MM.1S (cell line): ENCODE results near the gene SCFD2.
"Not testable (repeated sequence)": the region's sequence is repeated elsewhere in the genome, so short reads cannot be mapped to it uniquely, and the experiment has no call there.

Source experiments
- DNase-seq: peaks from one replicate; pipeline ENCODE4 v3.0.0-alpha.2; 2015
- H2AFZ ChIP-seq: fragments of 300-600 bp; sonication (generic); 2 replicates; pipeline ENCODE4 v1.6.0; 2016; ENCODE audit warnings: antibody characterized with exemption, low read length
- H3F3A ChIP-seq: fragments of 300-600 bp; sonication (generic); 2 replicates; pipeline ENCODE4 v1.6.1; 2016; ENCODE audit warnings: mild to moderate bottlenecking, antibody characterized with exemption, low read length, moderate library complexity, mixed read lengths; ENCODE audit not compliant: insufficient read depth
- H3K27ac ChIP-seq: fragments of 300-600 bp; sonication (generic); 2 replicates; pipeline ENCODE4 v1.5.1; 2016; ENCODE audit warnings: mild to moderate bottlenecking, low read length
- H3K27me3 ChIP-seq: fragments of 300-600 bp; sonication (generic); replicated peaks from 2 replicates; pipeline ENCODE4 v1.6.0; 2016; ENCODE audit warnings: low read length; ENCODE audit not compliant: insufficient read depth
- H3K36me3 ChIP-seq: fragments of 300-600 bp; sonication (generic); replicated peaks from 2 replicates; pipeline ENCODE4 v1.6.1; 2016; ENCODE audit warnings: mild to moderate bottlenecking, low read length, mixed read lengths; ENCODE audit not compliant: insufficient read depth
- H3K4me1 ChIP-seq: fragments of 300-600 bp; sonication (generic); 2 replicates; pipeline ENCODE4 v1.6.1; 2016; ENCODE audit warnings: low read length, mixed read lengths
- H3K4me2 ChIP-seq: fragments of 300-600 bp; sonication (generic); 2 replicates; pipeline ENCODE4 v1.6.0; 2016; ENCODE audit warnings: low read depth, low read length
- H3K4me3 ChIP-seq: fragments of 300-600 bp; sonication (generic); 2 replicates; pipeline ENCODE4 v1.5.1; 2016; ENCODE audit warnings: low read length, mixed read lengths
- H3K79me2 ChIP-seq: fragments of 300-600 bp; sonication (generic); 2 replicates; pipeline ENCODE4 v1.6.1; 2016; ENCODE audit warnings: mixed run types, low read length, mixed read lengths
- H3K9ac ChIP-seq: fragments of 300-600 bp; sonication (generic); 2 replicates; pipeline ENCODE4 v1.6.1; 2016; ENCODE audit warnings: low read length, mixed read lengths
- H3K9me2 ChIP-seq: fragments of 300-600 bp; sonication (generic); replicated peaks from 2 replicates; pipeline ENCODE4 v1.6.1; 2016; ENCODE audit warnings: mild to moderate bottlenecking, low read length, mixed read lengths; ENCODE audit not compliant: insufficient read depth
- H3K9me3 ChIP-seq: fragments of 300-600 bp; sonication (generic); replicated peaks from 2 replicates; pipeline ENCODE4 v1.6.1; 2016; ENCODE audit warnings: mild to moderate bottlenecking, low read length, mixed read lengths; ENCODE audit not compliant: insufficient read depth
- H4K20me1 ChIP-seq: fragments of 300-600 bp; sonication (generic); 2 replicates; pipeline ENCODE4 v1.6.1; 2016; ENCODE audit warnings: mild to moderate bottlenecking, low read length, moderate library complexity, mixed read lengths; ENCODE audit not compliant: insufficient read depth
- CTCF ChIP-seq: fragments of 300-600 bp; sonication (generic); IDR thresholded peaks from 2 replicates; pipeline ENCODE4 v1.5.1; 2016; ENCODE audit warnings: antibody characterized with exemption, low read length, mixed read lengths
- EZH2 ChIP-seq: fragments of 300-600 bp; sonication (generic); optimal IDR thresholded peaks from 2 replicates; pipeline ENCODE3; 2017; ENCODE audit warnings: low read depth, mild to moderate bottlenecking, antibody characterized with exemption, low read length, mixed read lengths
- EZH2phosphoT487 ChIP-seq: fragments of 300-600 bp; sonication (generic); IDR thresholded peaks from 2 replicates; pipeline ENCODE4 v1.6.1; 2018; ENCODE audit warnings: antibody characterized with exemption, low read length

Gene SCFD2

DNA sequence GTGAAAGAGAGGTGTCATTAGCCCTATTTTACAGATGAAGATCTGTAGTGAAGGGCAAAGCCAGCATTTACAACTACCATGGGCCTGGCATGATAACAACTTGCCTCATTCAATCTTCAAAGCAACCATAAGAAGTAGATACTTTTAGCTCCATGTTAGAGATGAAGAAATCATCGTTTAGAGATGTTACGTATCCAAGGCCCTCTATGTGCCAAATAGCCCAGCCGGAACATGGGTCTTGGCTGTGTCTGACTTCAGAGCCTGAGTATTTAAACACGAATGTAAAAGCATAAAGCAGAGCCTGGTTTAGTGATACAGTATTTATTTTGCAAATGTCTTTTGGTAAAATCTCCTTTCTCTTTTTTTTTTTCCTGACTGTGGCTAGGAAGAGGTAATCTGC, 306.6 kb downstream of the SCFD2 start:
- Histone ChIP-seq H2AFZ (no peak overlapping the region), H3K9me2 (no peaks in the 10 kb centered on the region), H3K36me3 (no peaks in the 10 kb centered on the region), H3K27ac (no peak overlapping the region), H4K20me1 (no peaks in the 10 kb centered on the region), H3K9ac (no peak overlapping the region), H3K79me2 (no peaks in the 10 kb centered on the region), H3K4me2 (no peak overlapping the region), H3K9me3 (no peaks in the 10 kb centered on the region), H3K4me1 (0 out of 2 replicates have a peak, but pooled peaks cover 6% of the 10 kb centered on the region), H3K4me3 (no peak overlapping the region), H3F3A (no peaks in the 10 kb centered on the region), H3K27me3 (no peaks in the 10 kb centered on the region)
- TF ChIP-seq EZH2 (no peak), CTCF (no peak), EZH2phosphoT487 (no peak)
- no peak for DNase-seq

DNA sequence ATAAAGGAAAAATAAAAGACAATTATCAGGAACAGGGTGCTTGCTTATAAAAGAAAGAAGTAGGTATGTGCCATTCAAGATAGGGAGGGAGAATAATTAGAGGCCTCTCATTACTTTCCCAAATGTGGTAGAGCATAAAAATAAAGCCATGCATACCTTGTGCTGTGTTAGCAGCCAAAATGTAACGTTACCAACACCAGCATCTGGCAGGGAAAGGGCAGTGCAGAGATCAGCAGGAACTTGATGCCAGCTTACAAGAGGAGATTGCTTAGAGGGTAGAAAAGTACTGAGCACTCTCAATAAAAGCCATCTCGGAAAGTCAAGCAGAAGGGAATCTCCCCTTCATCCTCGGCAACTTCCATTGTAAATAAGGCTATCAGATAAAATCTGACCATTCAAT, 308.2 kb downstream of the SCFD2 start:
- Histone ChIP-seq H3K27me3 (no peaks in the 10 kb centered on the region), H3K4me2 (no peak overlapping the region), H3K79me2 (no peaks in the 10 kb centered on the region), H3K4me3 (no peak overlapping the region), H3K9me3 (no peaks in the 10 kb centered on the region), H3K4me1 (0 out of 2 replicates have a peak, but pooled peaks cover 6% of the 10 kb centered on the region), H4K20me1 (no peaks in the 10 kb centered on the region), H3K36me3 (no peaks in the 10 kb centered on the region), H3K27ac (no peak overlapping the region), H2AFZ (no peak overlapping the region), H3K9ac (no peak overlapping the region), H3F3A (no peaks in the 10 kb centered on the region), H3K9me2 (no peaks in the 10 kb centered on the region)
- DNase-seq: no peak
- TF ChIP-seq EZH2: no peak
- TF ChIP-seq EZH2phosphoT487: no peak

GRCh38 chr4:53057108-53057507, 308.8 kb downstream of the SCFD2 start:
- not testable (repeated sequence) for H3K36me3 ChIP-seq, H3K9ac ChIP-seq, H3F3A ChIP-seq, H3K27me3 ChIP-seq, H3K9me3 ChIP-seq, H3K9me2 ChIP-seq, H3K4me2 ChIP-seq, DNase-seq, H3K27ac ChIP-seq, H3K4me3 ChIP-seq, H4K20me1 ChIP-seq, H2AFZ ChIP-seq, H3K79me2 ChIP-seq, H3K4me1 ChIP-seq

- TF ChIP-seq CTCF (no peak), EZH2 (no peak), EZH2phosphoT487 (no peak)
- Histone ChIP-seq H3K79me2 (no peaks in the 10 kb centered on the region), H3K27ac (no peak overlapping the region)
Observed at GRCh38 chr4:53055716-53056403, 310.0 kb downstream of the SCFD2 start.

More at GRCh38 chr4:53055716-53056403, 310.0 kb downstream of the SCFD2 start:
- no peaks in the 10 kb centered on the region for H3K27me3 ChIP-seq
- H3K9me2 ChIP-seq: no peaks in the 10 kb centered on the region
- no peak overlapping the region for H2AFZ ChIP-seq
- no peaks in the 10 kb centered on the region for H3F3A ChIP-seq
- H4K20me1 ChIP-seq: no peaks in the 10 kb centered on the region
- H3K9ac ChIP-seq: no peak overlapping the region
- no peaks in the 10 kb centered on the region for H3K9me3 ChIP-seq
- H3K4me3 ChIP-seq: no peak overlapping the region
- 0 out of 2 replicates have a peak, but pooled peaks cover 6% of the 10 kb centered on the region for H3K4me1 ChIP-seq
- H3K36me3 ChIP-seq: no peaks in the 10 kb centered on the region
- DNase-seq: no peak
- H3K4me2 ChIP-seq: no peak overlapping the region
